IPS DF 6.9 (cell line): ENCODE measurements around the gene TRIM9.

Experiments
- DNase-seq: peaks from one replicate; pipeline ENCODE4 v3.0.0-alpha.2; 2013; ENCODE audit warnings: low read depth, low spot score
- H3K27ac ChIP-seq: one replicate; pipeline ENCODE4 v1.5.1; 2013; ENCODE audit warnings: low read length, control low read depth
- H3K27me3 ChIP-seq: 2 replicates; pipeline ENCODE4 v1.6.1; 2013; ENCODE audit warnings: mild to moderate bottlenecking, low read length; ENCODE audit not compliant: control insufficient read depth, insufficient read depth
- H3K36me3 ChIP-seq: 2 replicates; pipeline ENCODE4 v1.6.1; 2013; ENCODE audit warnings: low read length; ENCODE audit not compliant: control insufficient read depth, insufficient read depth
- H3K4me1 ChIP-seq: 2 replicates; pipeline ENCODE4 v1.6.1; 2013; ENCODE audit warnings: low read length; ENCODE audit not compliant: control insufficient read depth, insufficient read depth
- H3K4me3 ChIP-seq: 2 replicates; pipeline ENCODE4 v1.5.1; 2013; ENCODE audit warnings: mild to moderate bottlenecking, low read length
- H3K9me3 ChIP-seq: 2 replicates; pipeline ENCODE4 v1.6.1; 2013; ENCODE audit warnings: low read length, inconsistent platforms; ENCODE audit not compliant: control insufficient read depth, insufficient read depth
- WGBS: extraction: QIAGEN DNeasy Blood & Tissue Kit; methylation state at CpG from one replicate; pipeline ENCODE4 v1.1.7; 2013; ENCODE audit warnings: mixed read lengths, missing lambda C conversion rate; ENCODE audit not compliant: insufficient read length, insufficient coverage; 5-methylcytosine and 5-hydroxymethylcytosine counted together

TRIM9 gene

GRCh38 chr14:51024377-51024776 lies 70.5 kb downstream of the TRIM9 start:
- no peaks in the 10 kb centered on the region for H3K27me3 ChIP-seq
- no peak overlapping the region for H3K27ac ChIP-seq
- no peak overlapping the region for H3K4me3 ChIP-seq
- no peaks in the 10 kb centered on the region for H3K9me3 ChIP-seq
- DNase-seq, result no peak
- H3K36me3 ChIP-seq, result no peaks in the 10 kb centered on the region
- no peaks in the 10 kb centered on the region for H3K4me1 ChIP-seq

GRCh38 chr14:51023964-51024363 lies 70.9 kb downstream of the TRIM9 start:
- no CpG with 5 or more reads among the region's 3 CpGs for whole genome bisulfite sequencing
- Histone ChIP-seq H3K27ac (no peak overlapping the region), H3K36me3 (no peaks in the 10 kb centered on the region), H3K4me1 (no peaks in the 10 kb centered on the region), H3K27me3 (no peaks in the 10 kb centered on the region), H3K4me3 (no peak overlapping the region), H3K9me3 (no peaks in the 10 kb centered on the region)
- no peak for DNase-seq

- no peak overlapping the region for H3K4me3 ChIP-seq
- H3K4me1 ChIP-seq, result no peaks in the 10 kb centered on the region
Measured at GRCh38 chr14:51022769-51023168, 72.1 kb downstream of the TRIM9 start.

GRCh38 chr14:51020024-51020710 lies 74.7 kb downstream of the TRIM9 start:
- Histone ChIP-seq H3K27me3 (no peaks in the 10 kb centered on the region), H3K4me1 (no peaks in the 10 kb centered on the region), H3K27ac (no peak overlapping the region), H3K4me3 (no peak overlapping the region), H3K36me3 (no peaks in the 10 kb centered on the region), H3K9me3 (no peaks in the 10 kb centered on the region)
- no CpG with 5 or more reads among the region's 11 CpGs for WGBS
- no peak for DNase-seq

More at GRCh38 chr14:51022769-51023168, 72.1 kb downstream of the TRIM9 start:
- H3K9me3 ChIP-seq, result no peaks in the 10 kb centered on the region
- no CpG with 5 or more reads among the region's 4 CpGs for WGBS
- no peaks in the 10 kb centered on the region for H3K36me3 ChIP-seq
- no peaks in the 10 kb centered on the region for H3K27me3 ChIP-seq
- no peak overlapping the region for H3K27ac ChIP-seq
- no peak for DNase-seq

GRCh38 chr14:51019089-51019488 lies 75.8 kb downstream of the TRIM9 start:
- Histone ChIP-seq H3K36me3 (no peaks in the 10 kb centered on the region), H3K27me3 (no peaks in the 10 kb centered on the region), H3K9me3 (no peaks in the 10 kb centered on the region), H3K4me3 (no peak overlapping the region), H3K4me1 (no peaks in the 10 kb centered on the region), H3K27ac (no peak overlapping the region)
- no CpG with 5 or more reads among the region's 1 CpG for WGBS
- no peak for DNase-seq

GRCh38 chr14:51018521-51018920 lies 76.4 kb downstream of the TRIM9 start:
- no peak for DNase-seq
- no peaks in the 10 kb centered on the region for H3K36me3 ChIP-seq
- no CpG with 5 or more reads among the region's 4 CpGs for WGBS
- H3K4me1 ChIP-seq, result no peaks in the 10 kb centered on the region
- H3K4me3 ChIP-seq, result no peak overlapping the region
- H3K27me3 ChIP-seq, result no peaks in the 10 kb centered on the region
- no peak overlapping the region for H3K27ac ChIP-seq
- H3K9me3 ChIP-seq, result no peaks in the 10 kb centered on the region

- H3K4me1 ChIP-seq, result no peaks in the 10 kb centered on the region
- no peak overlapping the region for H3K27ac ChIP-seq
- no peak overlapping the region for H3K4me3 ChIP-seq
- H3K36me3 ChIP-seq, result no peaks in the 10 kb centered on the region
- WGBS, result no CpG with 5 or more reads among the region's 3 CpGs
- H3K9me3 ChIP-seq, result no peaks in the 10 kb centered on the region
- H3K27me3 ChIP-seq, result no peaks in the 10 kb centered on the region
- DNase-seq, result no peak
Measured at GRCh38 chr14:51014625-51015024, 80.3 kb downstream of the TRIM9 start.

GRCh38 chr14:51014086-51014485 lies 80.8 kb downstream of the TRIM9 start:
- no peak for DNase-seq
- Histone ChIP-seq H3K9me3 (no peaks in the 10 kb centered on the region), H3K27me3 (no peaks in the 10 kb centered on the region), H3K4me3 (no peak overlapping the region), H3K36me3 (no peaks in the 10 kb centered on the region), H3K4me1 (no peaks in the 10 kb centered on the region), H3K27ac (no peak overlapping the region)
- WGBS, result no CpG with 5 or more reads among the region's 2 CpGs

- Histone ChIP-seq H3K27me3 (no peaks in the 10 kb centered on the region), H3K9me3 (no peaks in the 10 kb centered on the region), H3K4me1 (no peaks in the 10 kb centered on the region), H3K4me3 (no peak overlapping the region), H3K27ac (no peak overlapping the region), H3K36me3 (no peaks in the 10 kb centered on the region)
- no peak for DNase-seq
- no CpG with 5 or more reads among the region's 3 CpGs for WGBS
Measured at GRCh38 chr14:51012055-51012454, 82.8 kb downstream of the TRIM9 start.

- no peaks in the 10 kb centered on the region for H3K9me3 ChIP-seq
- no peak overlapping the region for H3K4me3 ChIP-seq
- H3K27me3 ChIP-seq, result no peaks in the 10 kb centered on the region
- H3K36me3 ChIP-seq, result no peaks in the 10 kb centered on the region
- H3K27ac ChIP-seq, result no peak overlapping the region
- no peaks in the 10 kb centered on the region for H3K4me1 ChIP-seq
- DNase-seq, result no peak
Measured at GRCh38 chr14:51008446-51008845, 86.5 kb downstream of the TRIM9 start.

GRCh38 chr14:51006781-51007211 lies 88.1 kb downstream of the TRIM9 start:
- H3K4me1 ChIP-seq, result no peaks in the 10 kb centered on the region
- H3K27me3 ChIP-seq, result no peaks in the 10 kb centered on the region
- H3K4me3 ChIP-seq, result no peak overlapping the region
- no peaks in the 10 kb centered on the region for H3K9me3 ChIP-seq
- WGBS, result no CpG with 5 or more reads among the region's 4 CpGs
- no peak overlapping the region for H3K27ac ChIP-seq
- DNase-seq, result no peak
- no peaks in the 10 kb centered on the region for H3K36me3 ChIP-seq
